GM19099 (cell line): Measurements from ENCODE around the gene TOX3.

Experiments used
- POLR2A ChIP-seq: IDR thresholded peaks from 3 replicates; pipeline ENCODE4 v1.6.1; 2011; ENCODE audit warnings: low read depth; ENCODE audit not compliant: insufficient read length; ENCODE audit errors: extremely low read depth

The TOX3 gene

DNA sequence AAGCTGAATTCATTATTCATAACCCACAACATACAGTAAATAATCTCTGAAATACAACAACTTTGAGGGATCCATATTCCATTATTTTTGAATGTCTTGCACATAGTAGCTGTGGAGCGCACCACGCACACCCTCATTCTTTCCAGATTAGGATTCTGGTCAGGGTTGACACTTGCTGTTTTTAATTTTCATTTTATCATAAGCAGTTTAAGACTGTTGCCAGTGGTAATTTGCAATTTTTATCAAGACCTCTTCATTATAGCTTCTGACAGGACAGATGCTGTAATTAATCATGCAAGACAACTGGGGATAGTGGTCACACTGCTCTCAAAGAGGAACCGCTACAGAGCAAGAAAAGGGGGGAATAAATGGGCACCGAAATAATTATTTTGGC, 109.7 kb downstream of the TOX3 start:
- TF ChIP-seq POLR2A: no peak

GRCh38 chr16:52436339-52437276, 110.3 kb downstream of the TOX3 start:
- TF ChIP-seq POLR2A: no peak

GRCh38 chr16:52434224-52434623, 112.7 kb downstream of the TOX3 start:
- no peak for TF ChIP-seq POLR2A

DNA sequence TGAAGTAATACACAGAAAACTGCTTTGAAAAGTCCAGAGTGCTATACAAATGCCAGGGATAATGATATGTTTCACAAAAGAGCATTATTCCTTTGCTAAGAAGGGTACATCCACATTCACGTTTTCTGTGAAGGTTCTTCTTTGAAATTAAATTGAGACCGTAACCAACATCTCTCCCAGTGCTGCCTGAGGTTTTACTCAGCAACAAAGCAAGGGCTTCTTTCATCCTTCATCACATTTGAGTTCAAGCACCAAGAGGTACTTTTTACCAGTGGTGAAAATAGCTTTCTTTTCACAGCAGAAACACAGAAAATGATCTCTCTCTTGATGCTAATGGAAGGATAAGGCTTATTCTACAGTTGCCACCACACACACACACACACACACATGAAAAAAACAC, 113.3 kb downstream of the TOX3 start:
- no peak for TF ChIP-seq POLR2A

DNA sequence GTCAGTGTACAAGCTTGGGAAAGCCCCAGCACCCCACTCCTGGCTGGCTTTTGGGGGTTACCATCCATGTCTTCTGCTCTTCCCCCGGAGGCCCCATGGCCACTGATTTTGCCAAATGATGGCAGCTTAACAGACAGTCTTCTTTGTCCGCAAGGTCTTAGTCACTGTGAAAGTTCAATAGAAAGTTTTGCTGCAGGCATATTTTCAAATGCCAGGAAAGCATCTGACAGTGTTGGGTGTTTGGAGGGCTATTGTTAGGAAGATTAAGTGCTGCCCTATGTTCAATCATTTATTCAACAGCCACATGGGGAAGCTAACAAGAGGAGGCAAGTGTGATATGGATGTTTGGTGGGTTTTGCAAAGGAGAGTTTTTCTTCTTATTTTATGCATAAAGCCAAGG, 122.4 kb downstream of the TOX3 start:
- TF ChIP-seq POLR2A: no peak

DNA sequence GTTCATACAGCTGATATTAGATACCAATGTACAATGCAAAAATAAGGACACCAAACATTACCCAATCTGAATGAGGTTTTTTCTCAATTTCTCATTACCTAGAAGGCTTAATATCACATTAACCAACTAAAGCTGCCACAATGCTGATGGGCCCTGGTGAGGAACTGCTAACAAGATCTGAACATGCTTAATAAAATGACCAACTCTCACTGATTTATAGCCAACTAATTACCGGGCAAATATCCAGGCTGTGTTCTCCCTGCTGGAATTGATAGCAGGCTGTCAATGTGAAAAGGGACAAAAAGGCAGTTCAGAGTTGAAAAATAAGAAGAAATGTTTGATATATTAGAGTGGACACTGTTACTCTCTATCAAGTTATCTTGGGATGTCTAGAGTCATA, 124.6 kb downstream of the TOX3 start:
- TF ChIP-seq POLR2A: no peak

DNA sequence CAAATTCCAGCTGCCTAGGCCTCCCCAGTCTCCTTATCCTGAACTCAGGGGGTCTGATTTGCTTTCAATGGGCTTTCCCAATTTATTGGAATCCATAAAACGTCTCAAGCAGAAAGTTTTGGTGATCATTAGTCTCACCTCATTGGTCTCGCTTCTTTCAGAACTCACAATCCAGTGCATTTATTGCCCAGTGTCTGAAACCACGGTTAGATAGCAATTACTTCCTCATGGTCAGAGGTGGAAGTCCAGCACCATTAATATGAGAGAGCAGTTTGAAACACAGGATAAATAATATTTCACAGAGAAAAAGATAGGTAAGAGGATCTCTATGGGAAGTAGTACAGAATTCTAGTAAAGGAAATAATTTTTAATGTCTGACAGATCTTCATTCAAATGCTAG, 128.7 kb downstream of the TOX3 start:
- no peak for TF ChIP-seq POLR2A

DNA sequence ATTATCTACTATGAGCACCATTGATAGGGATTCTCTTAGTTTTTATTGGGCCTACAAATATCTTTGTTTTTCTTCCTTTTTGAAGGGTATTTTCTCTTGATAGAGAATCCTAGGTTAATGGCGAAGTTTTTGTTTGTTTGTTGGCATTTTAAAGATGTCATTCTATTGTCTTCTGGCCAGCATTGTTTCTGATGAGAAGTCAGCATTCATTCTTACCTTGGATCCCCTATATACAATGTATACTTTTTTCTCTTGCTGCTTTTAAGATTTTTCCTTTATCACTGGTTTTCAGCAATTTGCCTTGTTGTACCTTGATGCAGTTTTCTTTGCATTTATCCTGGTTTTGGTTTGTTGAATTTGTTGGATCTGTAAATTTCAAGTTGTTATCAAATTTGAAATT, 130.1 kb downstream of the TOX3 start:
- no peak for TF ChIP-seq POLR2A

DNA sequence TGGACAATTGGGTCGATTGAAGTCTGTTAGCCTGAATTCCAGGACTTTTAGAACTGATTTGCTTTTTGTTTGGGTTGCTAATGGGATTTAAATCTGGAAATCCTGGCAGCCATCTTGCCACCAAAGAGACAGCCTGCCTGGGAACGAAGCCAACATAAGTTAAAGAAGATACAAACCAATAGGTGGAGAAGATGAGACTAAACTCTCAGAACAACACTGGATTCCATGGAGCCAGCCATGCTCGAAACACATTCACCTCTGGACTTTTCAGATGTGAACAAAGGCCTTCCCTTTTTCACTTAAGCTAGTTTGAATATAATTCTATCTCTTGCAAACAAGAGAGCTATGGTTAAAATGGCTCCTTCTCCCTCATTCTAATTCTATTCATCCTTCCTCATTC, 135.9 kb downstream of the TOX3 start:
- TF ChIP-seq POLR2A: no peak

DNA sequence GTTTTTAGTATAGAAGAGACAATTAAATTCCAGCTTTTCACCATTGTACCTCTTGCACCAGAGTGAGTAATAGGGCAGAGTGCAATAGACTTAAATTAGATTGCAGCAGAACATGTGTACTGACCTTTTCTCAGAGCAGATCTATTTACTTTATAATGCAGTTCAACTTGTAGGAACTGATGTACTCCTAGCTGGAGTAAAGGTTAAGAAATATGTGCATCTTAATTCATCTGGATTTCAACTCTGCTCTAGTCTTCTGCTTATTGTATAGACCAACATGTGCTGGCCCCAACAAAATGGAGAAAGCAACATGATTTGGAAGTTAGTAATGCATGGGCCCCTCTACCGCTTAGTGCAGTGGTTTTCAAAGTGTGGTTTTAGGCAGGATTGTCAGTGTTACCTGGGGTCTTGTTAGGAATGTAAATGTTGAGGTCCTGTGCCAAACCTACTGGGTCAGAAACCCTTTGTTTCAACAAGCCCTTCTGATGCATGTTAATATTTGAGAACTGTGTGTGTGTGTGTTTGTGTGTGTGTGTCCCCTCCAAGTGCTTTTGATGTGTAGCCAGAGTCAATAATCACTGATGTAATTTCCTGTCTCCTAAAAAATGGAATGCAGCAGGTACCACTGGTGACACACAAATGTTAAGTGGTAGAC, 138.6 kb downstream of the TOX3 start:
- no peak for TF ChIP-seq POLR2A

- TF ChIP-seq POLR2A: no peak
Measured at GRCh38 chr16:52407778-52408177, 139.2 kb downstream of the TOX3 start.

DNA sequence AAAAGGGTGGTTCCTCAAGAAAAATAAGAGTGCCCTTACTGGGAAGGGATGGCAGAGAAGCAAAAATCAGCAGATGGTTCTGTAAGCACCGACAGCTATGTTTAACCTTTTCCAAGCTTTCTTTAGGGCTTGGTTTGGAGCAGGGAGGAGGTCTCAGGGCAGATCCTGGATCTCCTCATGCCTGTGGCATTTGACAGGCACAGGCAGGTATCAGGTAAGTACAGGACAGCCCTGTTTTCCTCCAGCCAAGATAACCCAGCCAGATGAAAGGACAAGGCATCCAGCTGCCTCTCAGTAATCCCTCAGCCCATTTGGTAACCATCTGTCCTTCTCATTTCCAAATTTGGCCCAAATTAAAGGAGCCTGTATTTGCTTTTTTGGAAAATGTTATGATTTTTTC, 141.5 kb downstream of the TOX3 start:
- no peak for TF ChIP-seq POLR2A

GRCh38 chr16:52404546-52404945, 142.4 kb downstream of the TOX3 start:
- no peak for TF ChIP-seq POLR2A

DNA sequence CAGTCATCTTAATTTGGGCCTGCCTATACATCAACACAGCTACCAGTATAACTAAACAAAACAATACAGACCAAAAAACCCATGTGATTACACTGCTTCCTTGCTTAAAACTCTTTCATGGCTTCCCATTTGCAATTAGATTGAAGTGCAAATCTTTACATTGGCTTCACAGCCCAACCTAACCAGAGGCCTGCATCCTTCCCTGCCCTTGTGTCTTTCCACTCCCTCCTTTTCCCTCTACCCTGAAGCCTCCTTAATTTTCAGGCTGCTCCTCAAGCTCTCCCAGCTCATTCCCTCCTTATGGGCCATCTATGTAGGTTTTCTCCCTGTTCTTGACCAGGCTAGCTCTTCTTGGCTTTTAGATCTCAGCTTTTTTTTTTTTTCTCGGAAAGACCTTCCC, 147.8 kb downstream of the TOX3 start:
- no peak for TF ChIP-seq POLR2A

DNA sequence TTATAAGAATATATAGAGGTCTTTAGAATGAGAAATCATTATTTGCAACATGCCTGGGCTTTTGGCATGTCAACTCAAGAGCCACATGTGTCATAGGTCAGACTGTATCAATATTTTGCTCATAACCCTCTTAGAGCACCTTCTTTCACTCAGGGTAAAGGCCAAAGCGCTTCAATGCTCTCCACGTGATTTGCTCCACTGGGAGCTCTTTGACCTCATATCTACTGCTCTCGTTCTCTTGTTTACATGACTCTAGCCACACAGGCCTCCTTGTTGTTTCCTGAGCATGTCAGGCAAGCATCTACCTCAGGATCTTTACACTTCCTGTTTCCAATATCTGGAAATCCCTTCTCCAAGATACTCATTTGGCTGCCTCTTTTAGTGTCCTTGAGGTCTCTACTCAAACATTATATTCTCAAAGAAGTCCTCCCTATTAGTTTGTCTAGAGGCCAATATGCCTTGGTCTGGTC, 148.4 kb downstream of the TOX3 start:
- TF ChIP-seq POLR2A: no peak

GRCh38 chr16:52398021-52398420, 148.9 kb downstream of the TOX3 start:
- no peak for TF ChIP-seq POLR2A
